ENCODE measurements around the gene AASDHPPT.

AASDHPPT gene

GRCh38 chr11:106063009-106063408 lies 14.5 kb upstream of the AASDHPPT start:
- Histone ChIP-seq H3K79me2 (ENCODE audit: insufficient read depth, low read length) (no peaks in the 10 kb centered on the region), H3F3A (ENCODE audit: insufficient read depth) (no peaks in the 10 kb centered on the region), H3K9ac (ENCODE audit: low read length) (no peak overlapping the region), H4K20me1 (ENCODE audit: low read depth, low read length) (0 out of 2 replicates have a peak, but pooled peaks cover 4% of the 10 kb centered on the region), H3K4me2 (ENCODE audit: low read depth, low read length, poor library complexity, severe bottlenecking) (no peak overlapping the region), H3K27ac (ENCODE audit: low read depth, low read length) (no peak overlapping the region), H3K27me3 (ENCODE audit: low read length) (no peaks in the 10 kb centered on the region), H3K4me3 (ENCODE audit: insufficient read depth, low read length, poor library complexity, severe bottlenecking) (no peak overlapping the region), H3K36me3 (ENCODE audit: low read length) (no peaks in the 10 kb centered on the region), H2AFZ (ENCODE audit: low read depth, low read length, severe bottlenecking) (no peak overlapping the region), H3K9me2 (replicated peaks; ENCODE audit: insufficient read depth, low read length) (no peaks in the 10 kb centered on the region), H3K9me3 (ENCODE audit: insufficient read depth, low read length) (no peaks in the 10 kb centered on the region)
- no peak for TF ChIP-seq CTCF (IDR thresholded peaks at IDR 0.05; ENCODE audit: insufficient read depth, low read length, poor library complexity, severe bottlenecking)
- TF ChIP-seq EZH2phosphoT487 (conservative IDR thresholded peaks at IDR 0.05; ENCODE audit: low read length): no peak

- Histone ChIP-seq H3K27me3 (ENCODE audit: low read length) (no peaks in the 10 kb centered on the region), H3K9ac (ENCODE audit: low read length) (no peak overlapping the region), H3F3A (ENCODE audit: insufficient read depth) (no peaks in the 10 kb centered on the region), H4K20me1 (ENCODE audit: low read depth, low read length) (0 out of 2 replicates have a peak, but pooled peaks cover 4% of the 10 kb centered on the region), H3K4me2 (ENCODE audit: low read depth, low read length, poor library complexity, severe bottlenecking) (no peak overlapping the region), H3K36me3 (ENCODE audit: low read length) (no peaks in the 10 kb centered on the region), H3K79me2 (ENCODE audit: insufficient read depth, low read length) (no peaks in the 10 kb centered on the region), H3K9me3 (ENCODE audit: insufficient read depth, low read length) (no peaks in the 10 kb centered on the region), H3K9me2 (replicated peaks; ENCODE audit: insufficient read depth, low read length) (no peaks in the 10 kb centered on the region), H3K27ac (ENCODE audit: low read depth, low read length) (no peak overlapping the region), H2AFZ (ENCODE audit: low read depth, low read length, severe bottlenecking) (no peak overlapping the region), H3K4me3 (ENCODE audit: insufficient read depth, low read length, poor library complexity, severe bottlenecking) (no peak overlapping the region)
- TF ChIP-seq CTCF (IDR thresholded peaks at IDR 0.05; ENCODE audit: insufficient read depth, low read length, poor library complexity, severe bottlenecking) (no peak), EZH2phosphoT487 (conservative IDR thresholded peaks at IDR 0.05; ENCODE audit: low read length) (no peak)
These were observed 6.9 kb upstream of the AASDHPPT start for GRCh38 chr11:106070606-106071005.

DNA sequence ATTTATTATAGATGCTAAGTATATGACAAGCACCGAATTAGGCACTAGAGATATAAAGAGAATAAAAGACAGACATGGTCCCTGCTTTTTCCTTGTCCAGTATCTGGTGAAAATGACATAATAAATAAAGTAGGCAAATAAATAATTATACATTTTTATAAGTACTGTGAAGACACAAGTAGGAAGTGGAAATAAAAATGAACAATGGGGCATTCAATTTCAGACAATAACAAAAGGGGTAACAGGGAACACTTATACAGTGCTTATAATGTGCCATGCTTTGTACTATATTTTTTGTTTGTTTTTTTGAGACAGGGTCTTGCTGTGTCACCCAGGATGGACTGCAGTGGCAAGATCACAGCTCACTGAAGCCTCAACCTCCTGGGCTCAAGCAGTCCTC lies 4.7 kb upstream of the AASDHPPT start:
- TF ChIP-seq CTCF (IDR thresholded peaks at IDR 0.05; ENCODE audit: insufficient read depth, low read length, poor library complexity, severe bottlenecking): no peak
- no peak for TF ChIP-seq EZH2phosphoT487 (conservative IDR thresholded peaks at IDR 0.05; ENCODE audit: low read length)
- no peaks in the 10 kb centered on the region for H3K36me3 ChIP-seq (ENCODE audit: low read length)
- no peaks in the 10 kb centered on the region for H3K9me2 ChIP-seq (replicated peaks; ENCODE audit: insufficient read depth, low read length)
- no peak overlapping the region for H2AFZ ChIP-seq (ENCODE audit: low read depth, low read length, severe bottlenecking)
- H3K27me3 ChIP-seq (ENCODE audit: low read length): no peaks in the 10 kb centered on the region
- H3K79me2 ChIP-seq (ENCODE audit: insufficient read depth, low read length): peaks cover 3% of the 10 kb centered on the region
- H3K4me3 ChIP-seq (ENCODE audit: insufficient read depth, low read length, poor library complexity, severe bottlenecking): no peak overlapping the region
- H3K9ac ChIP-seq (ENCODE audit: low read length): no peak overlapping the region
- H3K4me2 ChIP-seq (ENCODE audit: low read depth, low read length, poor library complexity, severe bottlenecking): no peak overlapping the region
- H3K27ac ChIP-seq (ENCODE audit: low read depth, low read length): no peak overlapping the region
- H4K20me1 ChIP-seq (ENCODE audit: low read depth, low read length): no peaks in the 10 kb centered on the region
- H3K9me3 ChIP-seq (ENCODE audit: insufficient read depth, low read length): no peaks in the 10 kb centered on the region
- H3F3A ChIP-seq (ENCODE audit: insufficient read depth): no peaks in the 10 kb centered on the region

All from SU-DHL-6 (cell line).